Measurements from ENCODE around the gene RPL37.
"Not testable (repeated sequence)": the region's sequence is repeated elsewhere in the genome, so short reads cannot be mapped to it uniquely, and the experiment has no call there.

The RPL37 gene

GRCh38 chr5:40794877-40795276 lies 40.1 kb downstream of the RPL37 start:
- DNase-seq = not testable (repeated sequence)

GRCh38 chr5:40794340-40794739 lies 40.7 kb downstream of the RPL37 start:
- not testable (repeated sequence) for DNase-seq

- DNase-seq = not testable (repeated sequence)
Measured at GRCh38 chr5:40792691-40793090, 42.3 kb downstream of the RPL37 start.

GRCh38 chr5:40791715-40792139 lies 43.3 kb downstream of the RPL37 start:
- DNase-seq = no peak

- no peak for DNase-seq
Measured at GRCh38 chr5:40790947-40791593, 44.0 kb downstream of the RPL37 start.

- not testable (repeated sequence) for DNase-seq
Measured at GRCh38 chr5:40788941-40789340, 46.1 kb downstream of the RPL37 start.

- no peak for DNase-seq
Measured at GRCh38 chr5:40787986-40788385, 47.0 kb downstream of the RPL37 start.

DNA sequence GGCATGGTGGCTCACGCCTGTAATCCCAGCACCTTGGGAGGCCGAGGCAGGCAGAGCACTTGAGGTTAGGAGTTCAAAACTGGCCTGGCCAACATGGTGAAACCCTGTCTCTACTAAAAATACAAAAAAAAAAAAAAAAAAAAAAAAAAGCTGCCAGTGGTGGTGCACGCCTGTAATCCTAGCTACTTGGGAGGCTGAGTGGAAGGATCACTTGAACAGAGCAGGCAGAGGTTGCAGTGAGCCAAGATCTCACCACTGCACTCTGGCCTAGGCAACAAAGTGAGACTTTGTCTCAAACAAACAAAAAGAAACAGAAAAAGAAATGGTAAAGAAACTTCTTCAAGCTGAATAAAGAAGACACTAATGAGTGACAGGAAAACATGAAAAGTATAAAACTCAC lies 48.4 kb downstream of the RPL37 start:
- DNase-seq = not testable (repeated sequence)

DNA sequence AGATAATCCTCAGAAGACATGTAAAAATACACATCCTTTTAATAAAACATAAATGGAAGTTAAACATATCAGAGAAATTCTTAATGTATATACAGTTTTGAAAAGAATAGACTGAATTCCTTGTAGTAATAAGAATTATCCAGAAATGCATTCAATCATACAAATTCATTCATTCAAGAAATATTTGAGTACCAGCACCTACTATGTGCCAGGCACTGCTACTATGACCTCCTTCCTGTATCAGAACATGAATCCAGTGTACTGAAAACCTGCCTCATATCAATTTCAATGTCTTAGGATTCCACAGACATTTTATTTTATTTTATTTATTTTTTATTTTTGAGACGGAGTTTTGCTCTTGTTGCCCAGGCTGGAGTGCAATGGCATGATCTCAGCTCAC lies 50.1 kb downstream of the RPL37 start:
- no peak for DNase-seq

GRCh38 chr5:40784027-40784653 lies 50.9 kb downstream of the RPL37 start:
- no peak for DNase-seq

GRCh38 chr5:40781843-40782409 lies 53.1 kb downstream of the RPL37 start:
- DNase-seq = no peak

- DNase-seq = no peak
Measured at GRCh38 chr5:40780858-40781257, 54.2 kb downstream of the RPL37 start.

DNA sequence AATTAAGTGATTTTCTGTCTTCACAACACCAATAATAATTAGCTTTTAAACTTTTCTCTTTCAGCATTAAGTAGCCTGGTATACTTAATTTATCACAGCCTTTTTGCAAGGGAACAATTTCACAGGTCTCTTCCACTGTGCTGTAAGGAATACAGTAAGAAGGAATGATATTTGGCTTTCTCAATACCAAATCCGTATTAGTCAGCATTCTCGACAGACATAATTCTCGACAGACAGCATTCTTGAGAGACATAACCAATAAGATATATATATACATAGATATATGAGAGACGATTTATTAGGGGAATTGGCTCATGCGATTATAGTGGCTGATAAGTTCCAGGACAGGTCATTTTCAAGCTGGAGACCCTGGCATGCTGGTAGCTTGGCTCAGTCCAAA lies 54.8 kb downstream of the RPL37 start:
- DNase-seq = no peak

- DNase-seq = no peak
Measured at GRCh38 chr5:40779561-40779960, 55.5 kb downstream of the RPL37 start.

- no peak for DNase-seq
Measured at GRCh38 chr5:40778133-40778532, 56.9 kb downstream of the RPL37 start.

GRCh38 chr5:40776658-40776977 lies 58.4 kb downstream of the RPL37 start:
- no peak for DNase-seq

DNA sequence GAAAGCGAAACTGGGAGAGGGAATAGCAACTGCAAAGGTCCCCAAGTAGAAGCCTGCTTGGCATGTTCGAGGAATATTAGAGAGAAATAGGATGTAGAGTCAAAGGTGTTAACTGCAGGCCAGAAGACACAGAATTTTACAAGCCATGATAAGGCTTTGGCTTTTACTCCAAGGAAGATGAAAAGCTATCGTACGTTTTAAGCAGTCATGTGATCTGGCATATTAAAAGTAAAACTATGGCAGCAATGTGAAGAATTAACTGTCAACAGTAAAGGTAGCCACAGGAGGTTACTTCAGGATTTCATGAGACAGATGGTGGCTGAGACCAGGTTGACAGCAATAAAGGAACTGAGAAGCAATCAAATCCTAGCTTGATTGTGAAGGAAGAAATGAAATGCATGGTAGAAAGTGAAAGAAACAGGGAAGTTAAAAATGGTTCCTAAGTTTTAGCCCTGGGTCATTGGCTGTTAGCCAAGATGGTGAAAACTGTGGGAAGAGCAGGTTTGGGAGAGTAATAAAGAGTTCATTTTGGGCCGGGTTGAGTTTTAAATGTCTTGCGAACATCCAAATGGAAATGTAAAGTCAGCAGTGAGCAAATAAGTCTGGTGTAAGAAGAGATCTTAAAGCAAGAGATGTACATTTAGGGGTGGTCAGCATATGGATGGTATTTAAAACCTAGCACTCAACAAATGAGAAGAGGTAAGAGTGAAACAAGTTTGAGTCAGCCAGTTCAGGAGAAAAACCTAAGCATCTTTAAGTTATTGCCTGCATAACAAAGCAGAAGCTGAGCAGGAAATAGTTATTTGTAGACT lies 59.0 kb downstream of the RPL37 start:
- no peak for DNase-seq

All from activated CD8-positive, alpha-beta memory T cell treated with anti-CD3 and anti-CD28 coated beads, Interleukin-2, amount 50 U/mL, for 48 hours (primary cell).